ENCODE measurements around the gene CLPX. TPM values are rescaled to one million over a fixed set of nuclear protein-coding genes. Genes with fewer than 3 reads are reported as not detected.

Gene CLPX
- total RNA-seq, 1 experiment from 2014 or later, result 46.2 TPM

Small RNAs within 50 kb of the gene (small RNA-seq; reads per million reads assigned to genes)
- gene AC013553.1, result 0 reads per million in 2 experiments
- gene AC068213.1, result 0 reads per million in 2 experiments
- 0 reads per million in 2 experiments for gene RNU6-686P

Other genes starting within 250 kb of the CLPX start
- gene SPG21, start 195.4 kb downstream of the CLPX start, total RNA-seq (2014; rRNA removed; shearing (Covaris generic)), result 61.6 and 64.9 TPM in 2 replicates
- 33.6 and 43.9 TPM in 2 replicates for gene MTFMT, start 155.7 kb downstream of the CLPX start, total RNA-seq (2014; rRNA removed; shearing (Covaris generic))
- gene SLC51B, start 140.0 kb downstream of the CLPX start, total RNA-seq (2014; rRNA removed; shearing (Covaris generic)), result 0.24 TPM in 1 of 2 replicates, not detected in the other
- gene RASL12, start 117.4 kb downstream of the CLPX start, total RNA-seq (2014; rRNA removed; shearing (Covaris generic)), result not detected in 2 replicates
- gene KBTBD13, start 108.6 kb downstream of the CLPX start, total RNA-seq (2014; rRNA removed; shearing (Covaris generic)), result not detected in 2 replicates
- 31.1 and 31.5 TPM in 2 replicates for gene UBAP1L, start 70.1 kb downstream of the CLPX start, total RNA-seq (2014; rRNA removed; shearing (Covaris generic))
- gene PDCD7, start 51.5 kb downstream of the CLPX start, total RNA-seq (2014; rRNA removed; shearing (Covaris generic)), result 25.5 and 27.5 TPM in 2 replicates
- 0.13 TPM in 1 of 2 replicates, not detected in the other for gene CILP, start 26.1 kb upstream of the CLPX start, total RNA-seq (2014; rRNA removed; shearing (Covaris generic))
- gene PARP16, start 101.5 kb upstream of the CLPX start, total RNA-seq (2014; rRNA removed; shearing (Covaris generic)), result 7.4 and 10.1 TPM in 2 replicates
- not detected in 2 replicates for gene RNU5A-1, start 110.7 kb upstream of the CLPX start, total RNA-seq (2014; rRNA removed; shearing (Covaris generic))
- gene RNU5B-1, start 119.3 kb upstream of the CLPX start, total RNA-seq (2014; rRNA removed; shearing (Covaris generic)), result not detected in 2 replicates
- 0.13 and 0.24 TPM in 2 replicates for gene IGDCC3, start 192.7 kb upstream of the CLPX start, total RNA-seq (2014; rRNA removed; shearing (Covaris generic))
- 0.13 and 0.42 TPM in 2 replicates for gene IGDCC4, start 237.6 kb upstream of the CLPX start, total RNA-seq (2014; rRNA removed; shearing (Covaris generic))